ENCODE results near the gene ANXA11.
"Not testable (repeated sequence)": the region's sequence is repeated elsewhere in the genome, so short reads cannot be mapped to it uniquely, and the experiment has no call there.

Gene ANXA11

GRCh38 chr10:80146918-80147317 is 58.4 kb downstream of the ANXA11 start:
- DNase-seq (ENCODE audit: low read depth, low spot score), result no peak

- DNase-seq (ENCODE audit: low read depth, low spot score), result not testable (repeated sequence)
Measured at GRCh38 chr10:80145406-80146308, 59.7 kb downstream of the ANXA11 start.

GRCh38 chr10:80144696-80145131 is 60.6 kb downstream of the ANXA11 start:
- no peak for DNase-seq (ENCODE audit: low read depth, low spot score)

- no peak for DNase-seq (ENCODE audit: low read depth, low spot score)
Measured at GRCh38 chr10:80144067-80144695, 61.2 kb downstream of the ANXA11 start.

GRCh38 chr10:80141696-80142460 is 63.5 kb downstream of the ANXA11 start:
- no peak for DNase-seq (ENCODE audit: low read depth, low spot score)

GRCh38 chr10:80140251-80140650 is 65.1 kb downstream of the ANXA11 start:
- DNase-seq (ENCODE audit: low read depth, low spot score), result no peak

- no peak for DNase-seq (ENCODE audit: low read depth, low spot score)
Measured at GRCh38 chr10:80139265-80139664, 66.1 kb downstream of the ANXA11 start.

GRCh38 chr10:80137920-80138319 is 67.4 kb downstream of the ANXA11 start:
- DNase-seq (ENCODE audit: low read depth, low spot score), result no peak

- no peak for DNase-seq (ENCODE audit: low read depth, low spot score)
Measured at GRCh38 chr10:80137031-80137862, 68.1 kb downstream of the ANXA11 start.

- no peak for DNase-seq (ENCODE audit: low read depth, low spot score)
Measured at GRCh38 chr10:80136134-80136571, 69.2 kb downstream of the ANXA11 start.

- DNase-seq (ENCODE audit: low read depth, low spot score), result not testable (repeated sequence)
Measured at GRCh38 chr10:80133687-80134086, 71.7 kb downstream of the ANXA11 start.

- DNase-seq (ENCODE audit: low read depth, low spot score), result no peak
Measured at GRCh38 chr10:80133206-80133605, 72.1 kb downstream of the ANXA11 start.

- no peak for DNase-seq (ENCODE audit: low read depth, low spot score)
Measured at GRCh38 chr10:80132299-80133139, 72.8 kb downstream of the ANXA11 start, which contains the start of gene PLAC9. Gene PLAC9 (plus strand): TSS chr10:80132730. CDS start chr10:80132763, 33 bp downstream.

- DNase-seq (ENCODE audit: low read depth, low spot score), result no peak
Measured at GRCh38 chr10:80131499-80131901, 73.8 kb downstream of the ANXA11 start.

- no peak for DNase-seq (ENCODE audit: low read depth, low spot score)
Measured at GRCh38 chr10:80126876-80127275, 78.5 kb downstream of the ANXA11 start.

GRCh38 chr10:80122746-80123145 is 82.6 kb downstream of the ANXA11 start:
- DNase-seq (ENCODE audit: low read depth, low spot score), result no peak

- DNase-seq (ENCODE audit: low read depth, low spot score), result no peak
Measured at GRCh38 chr10:80122110-80122710, 83.1 kb downstream of the ANXA11 start.

GRCh38 chr10:80118669-80119068 is 86.7 kb downstream of the ANXA11 start:
- no peak for DNase-seq (ENCODE audit: low read depth, low spot score)

GRCh38 chr10:80110986-80111385 is 94.4 kb downstream of the ANXA11 start:
- no peak for DNase-seq (ENCODE audit: low read depth, low spot score)
